ENCODE data around the gene ZNF438.

The ZNF438 gene

DNA sequence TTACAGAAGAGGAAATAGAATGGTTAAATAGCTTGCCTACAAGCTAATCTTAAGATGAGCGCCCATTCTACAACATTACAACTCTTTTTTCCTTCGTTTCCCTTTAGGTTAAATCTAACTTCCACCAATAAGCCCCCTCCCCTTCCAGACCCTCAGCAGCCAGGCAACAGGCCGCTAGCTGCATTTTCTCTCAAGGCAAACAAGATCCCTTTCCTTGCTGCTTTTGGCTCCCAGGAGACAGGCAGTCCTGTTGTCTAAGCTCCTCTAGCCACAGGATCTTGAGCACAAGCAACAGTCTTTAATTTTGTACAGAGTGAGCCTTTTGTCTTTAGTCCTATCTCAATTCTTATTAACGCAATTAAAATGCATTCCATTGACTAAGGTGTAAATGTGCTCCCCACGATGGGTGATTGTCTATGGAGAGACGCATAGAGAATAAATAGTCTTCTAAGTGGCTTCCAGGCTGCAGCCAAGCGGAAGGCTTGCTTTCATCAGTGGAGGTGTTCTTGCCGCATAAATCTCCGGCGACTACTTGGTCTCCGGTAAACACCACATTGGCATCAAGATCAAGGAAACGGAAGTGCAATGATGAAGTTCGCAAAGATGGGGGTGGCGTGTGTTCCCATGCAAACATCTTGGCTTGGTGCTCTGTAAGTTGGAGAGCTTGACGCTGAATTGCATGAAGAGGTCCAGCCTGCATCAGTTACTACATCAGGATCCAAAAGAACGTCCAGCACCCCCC lies 220.2 kb downstream of the ZNF438 start:
- no peak for TF ChIP-seq SIN3A (IDR thresholded peaks at IDR 0.05; ENCODE audit: borderline replicate concordance, insufficient read depth, low read length)
- TF ChIP-seq TAF1 (IDR thresholded peaks at IDR 0.05; ENCODE audit: borderline replicate concordance, insufficient read depth, low read length) = no peak
- TF ChIP-seq POLR2AphosphoS5 (IDR thresholded peaks at IDR 0.05; ENCODE audit: low read depth, low read length) = no peak
- TF ChIP-seq, protein P1, sequence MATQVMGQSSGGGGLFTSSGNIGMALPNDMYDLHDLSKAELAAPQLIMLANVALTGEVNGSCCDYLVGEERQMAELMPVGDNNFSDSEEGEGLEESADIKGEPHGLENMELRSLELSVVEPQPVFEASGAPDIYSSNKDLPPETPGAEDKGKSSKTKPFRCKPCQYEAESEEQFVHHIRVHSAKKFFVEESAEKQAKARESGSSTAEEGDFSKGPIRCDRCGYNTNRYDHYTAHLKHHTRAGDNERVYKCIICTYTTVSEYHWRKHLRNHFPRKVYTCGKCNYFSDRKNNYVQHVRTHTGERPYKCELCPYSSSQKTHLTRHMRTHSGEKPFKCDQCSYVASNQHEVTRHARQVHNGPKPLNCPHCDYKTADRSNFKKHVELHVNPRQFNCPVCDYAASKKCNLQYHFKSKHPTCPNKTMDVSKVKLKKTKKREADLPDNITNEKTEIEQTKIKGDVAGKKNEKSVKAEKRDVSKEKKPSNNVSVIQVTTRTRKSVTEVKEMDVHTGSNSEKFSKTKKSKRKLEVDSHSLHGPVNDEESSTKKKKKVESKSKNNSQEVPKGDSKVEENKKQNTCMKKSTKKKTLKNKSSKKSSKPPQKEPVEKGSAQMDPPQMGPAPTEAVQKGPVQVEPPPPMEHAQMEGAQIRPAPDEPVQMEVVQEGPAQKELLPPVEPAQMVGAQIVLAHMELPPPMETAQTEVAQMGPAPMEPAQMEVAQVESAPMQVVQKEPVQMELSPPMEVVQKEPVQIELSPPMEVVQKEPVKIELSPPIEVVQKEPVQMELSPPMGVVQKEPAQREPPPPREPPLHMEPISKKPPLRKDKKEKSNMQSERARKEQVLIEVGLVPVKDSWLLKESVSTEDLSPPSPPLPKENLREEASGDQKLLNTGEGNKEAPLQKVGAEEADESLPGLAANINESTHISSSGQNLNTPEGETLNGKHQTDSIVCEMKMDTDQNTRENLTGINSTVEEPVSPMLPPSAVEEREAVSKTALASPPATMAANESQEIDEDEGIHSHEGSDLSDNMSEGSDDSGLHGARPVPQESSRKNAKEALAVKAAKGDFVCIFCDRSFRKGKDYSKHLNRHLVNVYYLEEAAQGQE (IDR thresholded peaks at IDR 0.05; ENCODE audit: insufficient read depth in 1 of 2, low read depth in 2 of 2, low read length in 2 of 2) = no peak
- no peak for TF ChIP-seq FOXP2 (optimal IDR thresholded peaks at IDR 0.05; ENCODE audit: borderline replicate concordance, extremely low read depth, extremely low read length, insufficient read depth)

DNA sequence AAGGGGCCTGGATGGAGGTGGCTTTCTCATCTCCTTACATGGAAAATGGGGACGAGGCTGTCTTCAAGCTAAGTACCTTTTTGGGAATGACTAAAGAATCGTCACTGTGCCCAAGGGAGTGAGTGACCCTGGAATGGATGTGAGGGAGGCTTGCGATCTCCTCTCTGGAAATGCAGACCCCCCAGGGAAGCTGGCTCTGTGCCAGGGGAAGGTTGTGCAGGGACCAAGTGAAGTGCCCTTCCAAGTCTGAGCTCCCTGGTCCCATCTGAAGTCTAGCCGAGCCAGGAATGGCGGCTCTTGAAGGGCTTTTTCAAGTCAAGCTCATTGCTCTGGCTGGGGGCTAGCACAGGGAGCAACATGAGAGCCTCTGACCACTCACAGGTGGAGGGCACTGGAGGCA lies 221.2 kb downstream of the ZNF438 start:
- TF ChIP-seq POLR2AphosphoS5 (IDR thresholded peaks at IDR 0.05; ENCODE audit: low read depth, low read length) = no peak
- TF ChIP-seq, protein P1 (IDR thresholded peaks at IDR 0.05; ENCODE audit: insufficient read depth in 1 of 2, low read depth in 2 of 2, low read length in 2 of 2) = no peak
- no peak for TF ChIP-seq FOXP2 (optimal IDR thresholded peaks at IDR 0.05; ENCODE audit: borderline replicate concordance, extremely low read depth, extremely low read length, insufficient read depth)
- no peak for TF ChIP-seq SIN3A (IDR thresholded peaks at IDR 0.05; ENCODE audit: borderline replicate concordance, insufficient read depth, low read length)
- no peak for TF ChIP-seq TAF1 (IDR thresholded peaks at IDR 0.05; ENCODE audit: borderline replicate concordance, insufficient read depth, low read length)

DNA sequence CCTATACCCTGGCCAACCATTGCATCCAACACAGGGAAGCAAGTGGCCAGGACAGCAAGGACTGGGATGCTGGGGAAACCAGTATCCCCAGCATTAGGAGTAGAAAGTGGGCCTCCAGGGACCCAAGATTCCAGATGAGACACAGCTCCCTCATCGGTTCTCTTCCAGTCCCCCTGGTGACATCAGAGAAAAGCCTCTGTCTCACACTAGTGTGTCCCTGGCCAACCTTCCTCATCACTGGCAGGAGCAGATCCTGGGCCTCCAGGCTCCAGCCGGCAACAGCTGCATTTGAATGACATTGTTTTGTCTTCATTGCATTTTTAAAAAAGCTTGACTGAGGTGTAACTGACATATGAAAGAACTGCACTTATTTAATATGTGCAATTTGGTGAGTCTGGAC lies 224.8 kb downstream of the ZNF438 start:
- TF ChIP-seq POLR2AphosphoS5 (IDR thresholded peaks at IDR 0.05; ENCODE audit: low read depth, low read length) (no peak), FOXP2 (optimal IDR thresholded peaks at IDR 0.05; ENCODE audit: borderline replicate concordance, extremely low read depth, extremely low read length, insufficient read depth) (no peak), TAF1 (IDR thresholded peaks at IDR 0.05; ENCODE audit: borderline replicate concordance, insufficient read depth, low read length) (no peak), SIN3A (IDR thresholded peaks at IDR 0.05; ENCODE audit: borderline replicate concordance, insufficient read depth, low read length) (no peak)
- TF ChIP-seq, protein P1 (IDR thresholded peaks at IDR 0.05; ENCODE audit: insufficient read depth in 1 of 2, low read depth in 2 of 2, low read length in 2 of 2) = no peak

DNA sequence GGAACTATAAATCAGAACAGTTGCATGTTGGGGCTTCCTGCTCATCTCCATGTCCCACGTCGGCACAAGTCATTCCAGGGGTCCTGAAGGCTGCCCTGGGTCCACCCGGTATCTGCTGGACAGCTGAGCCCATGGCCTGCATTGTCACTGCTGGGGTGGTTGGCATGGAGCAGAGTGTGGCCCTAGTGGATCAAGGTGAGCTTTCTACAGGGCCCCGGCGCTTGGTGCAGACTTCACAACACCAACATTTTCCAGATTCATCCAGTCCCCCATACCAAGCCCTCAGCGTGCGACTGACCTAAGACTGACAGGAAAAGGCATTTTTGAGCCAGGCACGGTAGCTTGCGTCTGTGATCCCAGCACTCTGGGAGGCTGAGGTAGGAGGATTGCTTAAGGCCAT lies 226.6 kb downstream of the ZNF438 start:
- TF ChIP-seq FOXP2 (optimal IDR thresholded peaks at IDR 0.05; ENCODE audit: borderline replicate concordance, extremely low read depth, extremely low read length, insufficient read depth) = no peak
- no peak for TF ChIP-seq POLR2AphosphoS5 (IDR thresholded peaks at IDR 0.05; ENCODE audit: low read depth, low read length)
- no peak for TF ChIP-seq SIN3A (IDR thresholded peaks at IDR 0.05; ENCODE audit: borderline replicate concordance, insufficient read depth, low read length)
- no peak for TF ChIP-seq TAF1 (IDR thresholded peaks at IDR 0.05; ENCODE audit: borderline replicate concordance, insufficient read depth, low read length)
- TF ChIP-seq, protein P1 (IDR thresholded peaks at IDR 0.05; ENCODE audit: insufficient read depth in 1 of 2, low read depth in 2 of 2, low read length in 2 of 2) = no peak
